C4-2B (cell line): ENCODE measurements around the gene ORM2.

Experiments used
- H3K27ac ChIP-seq: fragments of 450-650 bp; 2 replicates; pipeline ENCODE4 v1.5.1; 2017
- CTCF ChIP-seq: fragments of 450-650 bp; conservative IDR thresholded peaks from 2 replicates; pipeline ENCODE4 v1.5.1; 2017; ENCODE audit warnings: mild to moderate bottlenecking
- ZFX ChIP-seq: fragments of 450-650 bp; IDR thresholded peaks from 2 replicates; pipeline ENCODE4 v1.6.1; 2017

The ORM2 gene

DNA sequence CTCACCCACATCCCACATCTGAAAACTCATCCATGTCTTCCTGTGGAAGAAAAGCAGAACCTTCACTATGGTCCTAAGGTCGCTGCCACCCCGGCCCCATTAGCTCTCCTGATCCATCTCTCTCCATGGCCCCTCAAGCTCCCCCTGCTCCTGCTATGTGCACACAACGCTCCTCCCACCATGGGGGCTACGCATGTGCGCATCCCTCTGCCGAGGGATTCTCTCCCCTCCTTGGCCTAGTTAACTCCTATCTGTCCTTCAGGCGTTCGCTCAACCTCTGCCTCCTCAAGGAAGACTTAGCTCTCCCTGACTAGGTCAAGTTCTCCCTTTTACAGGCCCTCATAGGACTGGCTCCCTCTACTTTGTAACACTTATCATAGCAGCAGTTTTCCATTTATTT lies 48.3 kb downstream of the ORM2 start:
- TF ChIP-seq ZFX (no peak), CTCF (no peak)
- H3K27ac ChIP-seq: no peak overlapping the region

GRCh38 chr9:114378883-114379282 lies 49.2 kb downstream of the ORM2 start:
- no peak overlapping the region for H3K27ac ChIP-seq
- no peak for TF ChIP-seq ZFX
- TF ChIP-seq CTCF: no peak
